Panc1 (cell line): Measurements from ENCODE around the gene AKT1S1. TPM values are rescaled to one million over a fixed set of nuclear protein-coding genes. Genes with fewer than 3 reads are reported as not detected.

ENCODE experiments used
- ATAC-seq: fragments of 200-7000 bp; cut with Tn5 transposase; 2 replicates; pipeline ENCODE4 v1.9.1; 2020; ENCODE audit warnings: mild to moderate bottlenecking, moderate library complexity
- BruUV-seq: library from RNA; stranded (reverse); fragments of 400-500 nt; replicated peaks from 2 replicates; lab custom pipeline; 2021; lab: Mats Ljungman, UMichigan
- CTCF ChIA-PET: fragments of 300-600 bp; sonication (Branson Sonifier 250); formaldehyde crosslinking; loops from one replicate; lab custom pipeline; 2022; ENCODE audit warnings: antibody characterized with exemption; lab: Charles Lee
- POLR2A ChIA-PET: fragments of 300-600 bp; sonication (Branson Sonifier 250); formaldehyde crosslinking; loops from one replicate; lab custom pipeline; 2022; ENCODE audit warnings: antibody characterized with exemption; lab: Charles Lee
- DNase-seq: peaks from one replicate; pipeline ENCODE4 v3.0.0-alpha.2; 2010; ENCODE audit warnings: low read depth, low spot score
- H3K27ac ChIP-seq: 2 replicates; pipeline ENCODE4 v1.5.1; 2011; ENCODE audit warnings: mild to moderate bottlenecking, low read length, inconsistent platforms
- H3K27me3 ChIP-seq: fragments of 200-500 bp; sonication (Bioruptor generic); 2 replicates; pipeline ENCODE4 v1.6.0; 2014; ENCODE audit warnings: low read length, inconsistent platforms; ENCODE audit not compliant: control insufficient read depth, insufficient read depth
- H3K36me3 ChIP-seq: fragments of 200-500 bp; sonication (Bioruptor generic); 2 replicates; pipeline ENCODE4 v1.5.1; 2014; ENCODE audit warnings: inconsistent platforms, mild to moderate bottlenecking, low read length, moderate library complexity; ENCODE audit not compliant: control insufficient read depth, insufficient read depth
- H3K4me1 ChIP-seq: 2 replicates; pipeline ENCODE4 v1.5.1; 2011; ENCODE audit warnings: inconsistent platforms, mild to moderate bottlenecking, low read length, moderate library complexity; ENCODE audit not compliant: control insufficient read depth, insufficient read depth
- H3K4me3 ChIP-seq, 2 experiments: 2 replicates each; pipeline ENCODE4 v1.5.1; 2011 to 2012; ENCODE audit warnings: low read depth in 2 of 2, low read length in 2 of 2, mild to moderate bottlenecking in 2 of 2, inconsistent platforms in 1 of 2, moderate library complexity in 1 of 2
- H3K9me3 ChIP-seq: fragments of 200-500 bp; sonication (Bioruptor generic); 2 replicates; pipeline ENCODE4 v1.5.1; 2014; ENCODE audit warnings: low read depth, mild to moderate bottlenecking, inconsistent platforms, low read length, moderate library complexity; ENCODE audit not compliant: control insufficient read depth, insufficient read depth
- CTCF ChIP-seq: fragments of 450-650 bp; IDR thresholded peaks from 2 replicates; pipeline ENCODE4 v1.5.1; 2017; ENCODE audit warnings: mild to moderate bottlenecking
- POLR2AphosphoS5 ChIP-seq: IDR thresholded peaks from 2 replicates; pipeline ENCODE4 v1.6.1; 2012; ENCODE audit warnings: mild to moderate bottlenecking, low read depth, low read length, moderate library complexity
- REST ChIP-seq, 2 experiments: IDR thresholded peaks; 2 replicates each; pipeline ENCODE4 v1.6.1; 2011 to 2012; ENCODE audit warnings: low read depth in 2 of 2, control low read depth in 1 of 2, low read length in 1 of 2, mild to moderate bottlenecking in 1 of 2, moderate library complexity in 1 of 2; ENCODE audit not compliant: insufficient read depth in 1 of 2
- SIN3A ChIP-seq: IDR thresholded peaks from 2 replicates; pipeline ENCODE4 v1.6.1; 2012; ENCODE audit warnings: low read depth, mild to moderate bottlenecking, low read length, moderate library complexity, borderline replicate concordance; ENCODE audit not compliant: insufficient read depth
- TCF7L2 ChIP-seq: IDR thresholded peaks from 2 replicates; pipeline ENCODE4 v1.6.1; 2011; ENCODE audit warnings: mild to moderate bottlenecking, low read depth, low read length, inconsistent platforms
- in situ Hi-C: cut with HindIII; loops from 2 replicates; pipeline ENCODE4 v1.10.0; 2016; ENCODE audit warnings: low sequenced_read_pairs, low pct_unique_long_range_greater_than_20kb
- intact Hi-C: fragments of 100-400 bp; cut with micrococcal nuclease; formaldehyde crosslinking; loops from one replicate; pipeline ENCODE4 v1.10.0; 2022; ENCODE audit not compliant: unreplicated experiment
- total RNA-seq: library from RNA; stranded (reverse); gene quantifications from one replicate; pipeline ENCODE4 v1.2.1, GENCODE V29; 2021; ENCODE audit not compliant: unreplicated experiment

The AKT1S1 gene
- total RNA-seq, 1 experiment from 2014 or later, result 92.8 TPM

- BruUV-seq, result no TSS peak
- Histone ChIP-seq H3K27ac (no peak overlapping the region), H3K9me3 (no peaks in the 10 kb centered on the region), H3K27me3 (no peaks in the 10 kb centered on the region), H3K36me3 (no peaks in the 10 kb centered on the region; the same call in 1 of the 2 replicates), H3K4me3 (no peak overlapping the region), H3K4me1 (no peaks in the 10 kb centered on the region)
- POLR2A ChIA-PET, result no interaction called here
- intact Hi-C loops, result no loop called here
- CTCF ChIA-PET, result no interaction called here
- TF ChIP-seq REST (IDR thresholded peaks at IDR 0.05; ENCODE audit: insufficient read depth in 1 of 2, low read depth in 2 of 2, low read length in 1 of 2) (no peak), POLR2AphosphoS5 (no peak), SIN3A (no peak), CTCF (no peak), TCF7L2 (no peak)
- ATAC-seq (no peak), DNase-seq (no peak)
- in situ Hi-C loops, result no loop called here
Observed at GRCh38 chr19:49829200-49829599, 48.0 kb downstream of the AKT1S1 start.

GRCh38 chr19:49827034-49827433 lies 50.1 kb downstream of the AKT1S1 start:
- BruUV-seq, result no TSS peak
- POLR2A ChIA-PET, result no interaction called here
- no peaks in the 10 kb centered on the region for H3K27me3 ChIP-seq
- ATAC-seq (no peak), DNase-seq (no peak)
- TF ChIP-seq TCF7L2, result no peak
- H3K27ac ChIP-seq, result no peak overlapping the region
- intact Hi-C loops, result no loop called here
- in situ Hi-C loops, result no loop called here
- CTCF ChIA-PET, result no interaction called here
- H3K9me3 ChIP-seq, result no peaks in the 10 kb centered on the region
- no peak overlapping the region for H3K4me3 ChIP-seq
- no peaks in the 10 kb centered on the region; the same call in none of the 2 replicates for H3K36me3 ChIP-seq
- no peaks in the 10 kb centered on the region for H3K4me1 ChIP-seq

GRCh38 chr19:49824662-49825061 lies 52.5 kb downstream of the AKT1S1 start:
- in situ Hi-C loops, result no loop called here
- no peak overlapping the region for H3K4me3 ChIP-seq
- H3K36me3 ChIP-seq, result no peaks in the 10 kb centered on the region; the same call in 1 of the 2 replicates
- intact Hi-C loops, result no loop called here
- CTCF ChIA-PET, result no interaction called here
- TF ChIP-seq REST (IDR thresholded peaks at IDR 0.05; ENCODE audit: insufficient read depth in 1 of 2, low read depth in 2 of 2, low read length in 1 of 2), result no peak
- TF ChIP-seq POLR2AphosphoS5, result no peak
- TF ChIP-seq SIN3A, result no peak
- TF ChIP-seq TCF7L2, result no peak
- TF ChIP-seq CTCF, result no peak
- no peak for DNase-seq
- H3K4me1 ChIP-seq, result no peaks in the 10 kb centered on the region
- no peak for ATAC-seq
- BruUV-seq, result no TSS peak
- H3K9me3 ChIP-seq, result no peaks in the 10 kb centered on the region
- H3K27ac ChIP-seq, result no peak overlapping the region
- H3K27me3 ChIP-seq, result no peaks in the 10 kb centered on the region
- POLR2A ChIA-PET, result interaction anchor here (0.7 kb wide), 1 partner anchor 12 kb away, joined by 7 read pairs; the partner anchor contains the start of gene FUZ
